Measurements from ENCODE around the gene LACTBL1.
"Not testable (repeated sequence)": the region's sequence is repeated elsewhere in the genome, so short reads cannot be mapped to it uniquely, and the experiment has no call there.

Gene LACTBL1, protein sequence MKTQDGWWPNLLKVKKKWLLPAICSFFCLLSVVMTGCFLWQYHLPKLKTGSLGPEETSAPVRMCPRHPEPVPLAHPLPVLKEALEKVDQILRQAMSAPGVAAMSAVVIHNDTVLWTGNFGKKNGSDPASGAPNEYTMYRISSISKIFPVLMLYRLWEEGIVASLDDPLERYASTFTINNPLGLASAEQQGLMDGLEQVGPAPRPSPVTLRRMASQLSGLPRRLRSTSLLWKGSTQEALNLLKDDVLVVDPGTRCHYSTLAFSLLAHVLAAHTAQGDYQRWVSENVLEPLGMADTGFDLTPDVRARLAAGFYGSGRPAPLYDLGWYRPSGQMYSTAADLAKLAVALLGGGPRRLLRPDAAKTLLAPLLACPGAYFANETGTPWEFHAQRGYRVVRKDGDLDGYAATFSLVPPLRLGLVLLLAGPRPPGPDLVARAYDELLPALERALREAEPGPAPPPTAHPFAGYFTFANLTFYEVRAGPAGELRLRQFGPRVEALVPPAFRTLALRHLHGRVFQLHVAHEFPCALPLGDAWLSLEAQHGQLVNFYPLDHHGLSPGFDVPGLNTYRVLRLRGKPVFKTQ

DNA sequence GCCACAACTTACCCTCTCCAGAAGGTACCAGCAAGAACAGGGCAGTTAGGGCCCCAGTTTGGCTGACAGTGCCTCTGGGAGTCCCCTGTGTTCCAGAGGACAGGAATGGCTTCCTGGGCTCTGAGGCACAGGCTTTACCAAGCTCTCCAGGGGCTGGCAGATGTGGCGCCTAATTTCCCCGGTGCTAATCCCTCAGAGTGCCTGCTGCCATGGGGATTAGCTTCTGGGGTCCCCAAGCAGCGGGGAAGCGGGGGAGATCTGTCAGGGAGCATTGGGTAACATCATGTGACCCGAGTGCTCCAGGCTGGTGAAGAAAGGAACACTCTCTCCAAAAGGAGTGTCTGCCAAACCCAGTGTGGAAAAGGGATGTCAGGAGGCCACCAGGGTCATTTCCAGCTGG, at the start of gene LACTBL1:
Gene LACTBL1 (minus strand): TSS at position 107 of the 400 bp plus-strand sequence. CDS start 550 bp downstream, outside the sequence.
- Mint-ChIP-seq H3K9me3 (no peaks in the 10 kb centered on the region), H3K36me3 (no peaks in the 10 kb centered on the region), H3K4me3 (no peak within 1 kb of the TSS), H3K27me3 (peaks cover 32% of the 10 kb centered on the region), H3K4me1 (peaks cover 5% of the 10 kb centered on the region), H3K27ac (no peak within 1 kb of the TSS)
- DNase-seq (ENCODE audit: low spot score in 2 of 2): no peak
- no peak for ATAC-seq (ENCODE audit: low read depth)

DNA sequence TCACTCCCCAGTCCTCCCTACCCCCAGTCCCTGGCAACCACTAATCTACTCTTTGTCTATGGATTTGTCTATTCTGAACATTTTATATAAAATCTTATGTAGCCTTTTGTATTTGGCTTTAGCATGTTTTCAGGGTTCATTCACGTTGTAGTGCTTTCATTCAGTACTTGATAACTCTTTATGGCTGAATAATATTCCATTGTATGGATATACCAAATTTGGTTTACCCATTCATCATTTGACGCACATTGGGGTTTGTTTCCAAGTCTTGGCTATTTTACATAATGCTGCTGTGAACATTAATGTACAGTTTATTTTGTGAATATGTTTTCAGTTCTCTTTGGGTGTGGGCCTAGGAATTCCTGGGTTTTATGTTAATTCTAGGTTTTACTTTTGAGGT, 49.2 kb upstream of the LACTBL1 start:
- Mint-ChIP-seq H3K4me3 (no peak overlapping the region), H3K9me3 (peaks cover 5% of the 10 kb centered on the region), H3K36me3 (peaks cover 9% of the 10 kb centered on the region), H3K4me1 (peaks cover 35% of the 10 kb centered on the region), H3K27me3 (no peaks in the 10 kb centered on the region), H3K27ac (no peak overlapping the region)
- DNase-seq (ENCODE audit: low spot score in 2 of 2) (no peak), ATAC-seq (ENCODE audit: low read depth) (no peak)

DNA sequence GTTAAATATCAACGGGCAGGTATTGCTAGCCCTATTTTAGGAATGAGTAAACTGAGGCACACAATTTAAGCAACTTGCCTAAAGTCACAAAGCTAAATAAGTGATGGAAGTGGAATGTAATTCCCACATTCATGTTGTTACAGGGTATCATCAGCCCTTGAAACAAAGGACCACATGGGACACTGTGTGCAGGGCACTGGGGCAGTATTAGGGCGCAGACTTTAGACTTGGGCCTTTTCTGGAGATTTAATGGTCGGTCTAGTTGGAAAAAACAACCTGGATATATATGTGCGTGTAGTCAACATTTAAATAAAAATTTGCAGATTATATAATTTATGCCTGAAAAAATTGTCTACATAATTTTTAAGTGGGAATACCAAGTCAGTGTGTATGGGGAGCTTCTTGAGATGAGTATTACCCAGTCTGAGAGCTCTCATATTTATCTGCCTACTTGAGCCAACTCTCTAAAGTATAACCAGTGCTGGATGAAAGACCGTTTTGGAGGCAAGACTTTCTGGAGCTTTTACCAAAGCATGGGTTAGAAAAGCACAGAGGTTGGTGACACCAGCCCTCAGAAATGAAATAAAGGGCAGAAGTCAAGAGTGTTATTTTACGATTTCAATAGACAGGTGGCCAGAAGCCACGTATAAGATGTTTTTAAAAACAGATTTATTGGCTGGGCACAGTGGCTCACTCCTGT, 48.2 kb upstream of the LACTBL1 start:
- peaks cover 30% of the 10 kb centered on the region for H3K4me1 Mint-ChIP-seq
- peaks cover 9% of the 10 kb centered on the region for H3K36me3 Mint-ChIP-seq
- no peaks in the 10 kb centered on the region for H3K27me3 Mint-ChIP-seq
- peak overlapping the region; percentile 95 for H3K27ac Mint-ChIP-seq
- DNase-seq (ENCODE audit: low spot score in 2 of 2): no peak
- no peak for ATAC-seq (ENCODE audit: low read depth)
- H3K4me3 Mint-ChIP-seq: peak overlapping the region; percentile 92
- peaks cover 5% of the 10 kb centered on the region for H3K9me3 Mint-ChIP-seq

DNA sequence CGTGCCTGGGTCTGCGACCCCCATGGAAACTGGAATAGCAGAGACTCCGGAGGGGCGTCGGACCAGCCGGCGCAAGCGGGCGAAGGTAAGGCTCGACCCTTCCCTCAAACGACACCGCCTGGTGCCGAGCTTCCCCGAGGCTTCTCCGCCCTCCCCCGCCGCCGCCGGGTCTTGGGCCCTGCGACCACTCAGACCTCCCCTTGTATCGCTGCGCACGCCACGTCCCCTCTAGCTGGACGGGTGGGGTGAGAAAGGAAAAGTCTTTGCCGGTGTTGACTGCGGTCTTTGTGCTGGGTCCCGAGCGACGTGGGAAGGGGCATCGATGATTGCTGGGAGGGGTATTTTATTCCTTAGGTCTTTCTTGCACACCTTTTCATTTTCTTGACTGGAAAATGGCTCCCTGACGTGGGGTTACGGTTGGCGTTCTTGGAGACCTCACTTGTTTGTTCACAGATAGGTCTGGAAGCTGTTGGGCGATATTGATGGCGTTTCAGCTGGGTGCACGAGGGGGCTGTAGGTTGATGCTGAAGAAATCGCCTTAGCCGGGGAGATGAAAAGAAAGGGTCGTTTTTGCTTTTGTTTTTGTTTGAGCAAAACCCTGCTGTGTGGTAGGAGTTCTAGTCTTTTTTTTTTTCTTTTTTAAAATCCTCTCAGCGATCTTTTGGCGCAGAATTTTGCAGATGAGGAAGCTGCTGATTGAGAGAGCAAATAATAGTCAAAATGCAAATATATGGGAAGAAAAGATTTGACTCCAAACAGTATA, 47.4 kb upstream of the LACTBL1 start:
- peaks cover 9% of the 10 kb centered on the region for H3K36me3 Mint-ChIP-seq
- peak in 1 of 2 donors; percentile 4 for DNase-seq (ENCODE audit: low spot score in 2 of 2)

DNA sequence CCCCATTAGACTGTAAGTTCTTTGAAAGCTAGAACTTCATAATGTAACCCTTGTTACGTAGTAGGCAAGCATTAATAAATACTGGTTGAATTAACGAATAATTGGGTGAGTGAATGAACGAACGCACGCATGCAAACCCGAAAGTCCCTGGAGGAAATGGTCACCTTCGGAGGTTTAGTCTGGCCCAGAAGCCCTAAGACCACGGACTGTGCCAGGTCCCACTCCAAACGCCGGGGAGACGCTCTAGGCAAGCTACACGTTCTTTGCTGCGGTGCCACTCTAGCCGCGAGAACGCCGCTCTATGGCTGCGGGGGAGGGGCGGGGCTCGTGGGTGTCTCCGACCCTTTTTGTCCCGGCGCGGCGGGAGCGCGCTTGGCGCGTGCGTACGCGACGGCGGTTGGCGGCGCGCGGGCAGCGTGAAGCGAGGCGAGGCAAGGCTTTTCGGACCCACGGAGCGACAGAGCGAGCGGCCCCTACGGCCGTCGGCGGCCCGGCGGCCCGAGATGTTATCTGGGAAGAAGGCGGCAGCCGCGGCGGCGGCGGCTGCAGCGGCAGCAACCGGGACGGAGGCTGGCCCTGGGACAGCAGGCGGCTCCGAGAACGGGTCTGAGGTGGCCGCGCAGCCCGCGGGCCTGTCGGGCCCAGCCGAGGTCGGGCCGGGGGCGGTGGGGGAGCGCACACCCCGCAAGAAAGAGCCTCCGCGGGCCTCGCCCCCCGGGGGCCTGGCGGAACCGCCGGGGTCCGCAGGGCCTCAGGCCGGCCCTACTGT, 46.6 kb upstream of the LACTBL1 start, which contains the start of gene KDM1A:
Gene KDM1A (plus strand): TSS at position 375 of the 769 bp plus-strand sequence. CDS start 129 bp downstream, at position 504.
- peak within 1 kb of the TSS; percentile 95 for H3K27ac Mint-ChIP-seq
- DNase-seq (ENCODE audit: low spot score in 2 of 2) (peak; percentile 92 to 96), ATAC-seq (ENCODE audit: low read depth) (peak; percentile 98)
- H3K36me3 Mint-ChIP-seq: peaks cover 9% of the 10 kb centered on the region
- peaks cover 28% of the 10 kb centered on the region for H3K4me1 Mint-ChIP-seq
- H3K27me3 Mint-ChIP-seq: no peaks in the 10 kb centered on the region
- H3K9me3 Mint-ChIP-seq: peaks cover 5% of the 10 kb centered on the region
- H3K4me3 Mint-ChIP-seq: peak within 1 kb of the TSS; percentile 95

More for the DNA sequence above, 47.4 kb upstream of the LACTBL1 start:
- Mint-ChIP-seq H3K4me1 (peaks cover 30% of the 10 kb centered on the region), H3K9me3 (peaks cover 5% of the 10 kb centered on the region), H3K4me3 (peak overlapping the region; percentile 92), H3K27me3 (no peaks in the 10 kb centered on the region), H3K27ac (peak overlapping the region; percentile 95)
- ATAC-seq (ENCODE audit: low read depth): no peak

DNA sequence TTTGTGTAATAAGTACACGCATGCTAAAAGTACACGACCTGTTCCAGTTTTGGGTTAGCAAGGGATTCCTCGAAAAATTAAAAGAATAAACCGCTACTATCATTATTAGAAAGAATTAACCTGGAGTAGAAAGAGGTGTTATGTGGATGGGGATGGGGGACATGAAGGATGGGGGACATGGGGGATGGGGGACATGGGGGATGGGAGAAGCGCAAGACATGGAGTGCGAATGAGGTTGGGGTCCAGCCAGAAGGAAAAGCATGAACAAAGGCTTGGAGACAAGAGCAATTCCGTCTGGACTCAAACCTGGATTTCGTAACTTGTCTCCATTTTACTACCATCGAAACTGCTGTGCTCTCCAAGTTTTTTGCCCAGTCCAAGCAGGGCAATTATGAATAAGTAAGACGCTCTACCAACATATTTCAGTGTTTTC, 46.0 kb upstream of the LACTBL1 start:
- Mint-ChIP-seq H3K9me3 (peaks cover 2% of the 10 kb centered on the region), H3K27me3 (no peaks in the 10 kb centered on the region), H3K36me3 (peaks cover 6% of the 10 kb centered on the region), H3K4me1 (peaks cover 24% of the 10 kb centered on the region), H3K4me3 (peak overlapping the region; percentile 95), H3K27ac (peak overlapping the region; percentile 95)
- DNase-seq (ENCODE audit: low spot score in 2 of 2): no peak
- no peak for ATAC-seq (ENCODE audit: low read depth)

DNA sequence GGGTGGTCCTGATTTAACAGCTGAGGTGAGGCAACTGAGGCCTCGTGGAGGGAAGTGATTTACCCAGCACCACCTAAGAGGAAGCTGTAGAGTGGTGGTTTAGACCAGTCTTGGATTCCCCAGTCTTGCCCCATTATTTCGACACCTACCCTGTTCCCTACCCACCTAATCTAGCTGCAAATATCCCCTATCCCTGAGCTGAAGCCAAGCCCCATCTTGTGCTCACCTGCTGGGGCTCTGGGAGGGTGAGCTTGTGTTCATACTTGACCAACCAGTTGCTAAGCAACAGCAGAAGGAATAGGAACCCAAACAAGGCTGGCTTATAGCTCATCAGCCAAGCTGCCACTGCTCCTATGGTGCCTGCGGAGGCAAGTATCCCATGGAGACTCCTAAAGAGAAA, 41.0 kb upstream of the LACTBL1 start:
- ATAC-seq (ENCODE audit: low read depth): peak; percentile 37
- Mint-ChIP-seq H3K36me3 (no peaks in the 10 kb centered on the region), H3K27ac (no peak overlapping the region), H3K27me3 (no peaks in the 10 kb centered on the region), H3K4me1 (peaks cover 11% of the 10 kb centered on the region), H3K9me3 (no peaks in the 10 kb centered on the region), H3K4me3 (no peak overlapping the region)
- no peak for DNase-seq (ENCODE audit: low spot score in 2 of 2)

DNA sequence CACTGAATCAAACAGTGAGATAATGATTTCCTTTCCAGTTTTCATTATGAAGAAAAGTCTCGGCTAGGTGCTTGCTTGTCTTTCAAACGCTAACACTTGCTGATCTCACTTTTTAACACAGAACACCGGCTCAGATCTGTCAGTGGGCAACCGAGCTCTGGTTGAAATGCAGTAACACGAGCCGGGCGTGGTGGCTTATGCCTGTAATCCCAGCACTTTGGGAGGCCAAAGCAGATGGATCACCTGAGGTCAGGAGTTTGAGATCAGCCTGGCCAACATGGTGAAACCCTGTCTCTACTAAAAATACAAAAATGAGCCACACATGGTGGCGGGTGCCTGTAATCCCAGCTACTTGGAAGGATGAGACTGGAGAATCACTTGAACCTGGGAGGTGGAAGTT, 37.4 kb upstream of the LACTBL1 start:
- H3K27me3 Mint-ChIP-seq; H3K4me3 Mint-ChIP-seq; DNase-seq (ENCODE audit: low spot score in 2 of 2); H3K36me3 Mint-ChIP-seq; H3K27ac Mint-ChIP-seq; H3K9me3 Mint-ChIP-seq; ATAC-seq (ENCODE audit: low read depth); H3K4me1 Mint-ChIP-seq: not testable (repeated sequence)

DNA sequence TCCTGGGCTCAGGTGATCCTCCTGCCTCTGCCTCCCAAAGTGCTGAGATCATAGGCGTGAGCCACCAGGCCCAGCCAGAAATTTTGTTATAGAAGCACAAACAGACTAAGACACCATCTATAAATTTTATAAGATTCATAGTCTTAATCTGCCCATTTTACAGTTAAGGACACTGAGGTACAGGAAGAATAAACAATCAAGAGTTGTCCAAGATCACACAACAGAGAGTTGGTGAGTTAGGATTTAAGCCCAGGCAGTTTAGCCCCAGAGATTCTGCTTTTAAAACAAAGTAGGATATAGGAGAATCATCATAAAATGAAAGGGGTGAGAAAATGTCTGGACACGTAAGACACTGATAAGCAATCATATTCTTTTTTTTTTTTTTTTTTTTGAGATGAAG, 36.2 kb upstream of the LACTBL1 start:
- H3K4me1 Mint-ChIP-seq: peaks cover 5% of the 10 kb centered on the region
- no peak for DNase-seq (ENCODE audit: low spot score in 2 of 2)
- H3K4me3 Mint-ChIP-seq: no peak overlapping the region
- no peak for ATAC-seq (ENCODE audit: low read depth)
- no peak overlapping the region for H3K27ac Mint-ChIP-seq
- no peaks in the 10 kb centered on the region for H3K9me3 Mint-ChIP-seq
- no peaks in the 10 kb centered on the region for H3K27me3 Mint-ChIP-seq
- H3K36me3 Mint-ChIP-seq: no peaks in the 10 kb centered on the region

DNA sequence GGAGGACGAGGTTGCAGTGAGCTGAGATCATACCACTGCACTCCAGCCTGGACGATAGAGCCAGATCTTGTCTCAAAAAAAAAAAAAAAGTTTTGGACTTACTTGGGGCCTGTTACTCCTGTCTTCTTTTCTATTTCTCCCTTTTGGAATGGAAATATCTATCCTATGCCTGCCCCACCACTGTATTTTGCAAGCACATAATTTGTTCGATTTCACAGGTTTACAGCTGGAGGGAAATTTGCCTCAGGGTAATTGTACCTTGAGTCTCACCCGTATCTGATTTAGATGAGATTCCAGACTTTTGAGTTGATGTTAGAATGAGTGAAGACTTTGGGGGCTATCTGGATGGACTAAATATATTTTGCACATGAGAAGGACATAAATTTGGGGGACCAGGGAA, 34.4 kb upstream of the LACTBL1 start:
- H3K36me3 Mint-ChIP-seq: no peaks in the 10 kb centered on the region
- no peak overlapping the region for H3K4me3 Mint-ChIP-seq
- H3K4me1 Mint-ChIP-seq: peaks cover 5% of the 10 kb centered on the region
- no peaks in the 10 kb centered on the region for H3K9me3 Mint-ChIP-seq
- DNase-seq (ENCODE audit: low spot score in 2 of 2) (no peak), ATAC-seq (ENCODE audit: low read depth) (no peak)
- H3K27me3 Mint-ChIP-seq: no peaks in the 10 kb centered on the region
- H3K27ac Mint-ChIP-seq: no peak overlapping the region

DNA sequence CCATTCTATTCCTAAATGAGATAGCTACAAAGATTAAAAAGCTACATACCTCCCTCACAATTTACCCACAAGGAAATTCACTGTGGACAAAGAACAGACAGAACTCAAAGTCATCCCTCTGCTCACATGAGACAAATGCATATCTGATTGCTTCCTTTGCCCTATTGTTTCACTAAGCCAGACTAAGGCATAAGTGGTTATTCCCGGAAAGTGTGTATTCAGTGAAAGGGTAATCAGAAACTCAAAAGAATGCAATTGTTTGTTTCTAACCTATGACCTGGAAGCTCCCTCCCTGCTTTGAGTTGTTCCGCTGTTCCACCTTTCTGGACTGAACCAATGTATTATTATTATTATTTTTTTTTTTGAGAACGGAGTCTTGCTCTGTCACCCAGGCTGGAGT, 32.1 kb upstream of the LACTBL1 start:
- H3K27me3 Mint-ChIP-seq; H3K9me3 Mint-ChIP-seq; H3K27ac Mint-ChIP-seq; H3K4me1 Mint-ChIP-seq; H3K36me3 Mint-ChIP-seq; H3K4me3 Mint-ChIP-seq; ATAC-seq (ENCODE audit: low read depth); DNase-seq (ENCODE audit: low spot score in 2 of 2): not testable (repeated sequence)

DNA sequence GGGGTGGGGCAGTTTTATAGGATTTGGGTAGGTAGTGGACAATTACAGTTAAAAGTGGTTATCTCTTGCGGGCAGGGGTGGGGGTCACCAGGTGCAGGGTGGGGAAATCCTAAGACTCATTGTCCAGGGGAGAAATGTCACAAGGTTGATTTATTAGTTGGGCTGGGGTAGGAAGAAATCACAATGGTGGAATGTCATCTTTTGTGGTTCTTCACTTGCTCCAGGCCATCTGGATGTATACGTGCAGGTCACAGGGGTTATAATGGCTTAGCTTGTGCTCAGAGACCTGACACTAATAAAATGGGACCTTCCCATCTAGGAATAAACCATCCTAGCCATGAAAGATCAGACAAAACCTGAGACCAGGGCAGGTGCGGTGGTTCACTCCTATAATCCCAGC, 31.4 kb upstream of the LACTBL1 start:
- Mint-ChIP-seq H3K27ac (no peak overlapping the region), H3K4me3 (no peak overlapping the region), H3K36me3 (no peaks in the 10 kb centered on the region), H3K27me3 (no peaks in the 10 kb centered on the region), H3K4me1 (no peaks in the 10 kb centered on the region), H3K9me3 (no peaks in the 10 kb centered on the region)
- DNase-seq (ENCODE audit: low spot score in 2 of 2): no peak
- ATAC-seq (ENCODE audit: low read depth): no peak

DNA sequence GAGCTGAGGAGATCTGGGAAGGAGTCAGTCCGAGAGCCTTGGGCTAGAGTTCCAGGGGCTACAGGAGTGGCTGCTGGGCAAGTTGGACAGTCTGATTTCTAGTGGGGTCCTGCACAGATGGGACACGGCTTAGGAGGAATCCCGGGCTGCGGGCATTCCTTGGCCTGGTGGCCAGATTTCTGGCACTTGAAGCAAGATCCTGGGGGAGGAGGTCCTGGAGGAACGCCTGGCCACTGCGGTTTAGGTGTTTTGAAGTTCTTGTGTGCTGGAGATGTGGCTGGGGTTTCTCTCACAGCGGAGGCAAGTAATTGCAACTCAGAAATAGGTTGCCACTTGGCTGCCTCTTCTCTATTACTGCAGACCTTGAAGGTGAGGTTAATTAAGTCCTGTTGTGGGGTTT, 29.6 kb upstream of the LACTBL1 start:
- H3K4me1 Mint-ChIP-seq; H3K4me3 Mint-ChIP-seq; H3K27ac Mint-ChIP-seq; ATAC-seq (ENCODE audit: low read depth); DNase-seq (ENCODE audit: low spot score in 2 of 2); H3K27me3 Mint-ChIP-seq; H3K9me3 Mint-ChIP-seq; H3K36me3 Mint-ChIP-seq: not testable (repeated sequence)

All from memory B cell (primary cell).